Measurements from ENCODE around the gene CD1E. TPM values are rescaled to one million over a fixed set of nuclear protein-coding genes. Genes with fewer than 3 reads are reported as not detected.
"Not testable (repeated sequence)": the region's sequence is repeated elsewhere in the genome, so short reads cannot be mapped to it uniquely, and the experiment has no call there.

Gene CD1E
- total RNA-seq, 1 donor from 2014 or later: not detected

GRCh38 chr1:158371188-158371953 lies 17.7 kb downstream of the CD1E start:
- no peak for DNase-seq (ENCODE audit: low spot score)
- Mint-ChIP-seq H3K27me3 (ENCODE audit: unreplicated experiment) (peaks cover 4% of the 10 kb centered on the region), H3K4me3 (ENCODE audit: unreplicated experiment) (no peak overlapping the region), H3K9me3 (ENCODE audit: unreplicated experiment) (no peaks in the 10 kb centered on the region), H3K4me1 (ENCODE audit: unreplicated experiment) (peaks cover 4% of the 10 kb centered on the region), H3K36me3 (ENCODE audit: low read depth, unreplicated experiment) (no peaks in the 10 kb centered on the region), H3K27ac (ENCODE audit: unreplicated experiment) (no peak overlapping the region)
- TF ChIP-seq CTCF (IDR thresholded peaks at IDR 0.05; ENCODE audit: unreplicated experiment): no peak

GRCh38 chr1:158374101-158374500 lies 20.4 kb downstream of the CD1E start:
- H3K27me3 Mint-ChIP-seq (ENCODE audit: unreplicated experiment); H3K36me3 Mint-ChIP-seq (ENCODE audit: low read depth, unreplicated experiment); DNase-seq (ENCODE audit: low spot score); H3K4me1 Mint-ChIP-seq (ENCODE audit: unreplicated experiment); H3K27ac Mint-ChIP-seq (ENCODE audit: unreplicated experiment); H3K9me3 Mint-ChIP-seq (ENCODE audit: unreplicated experiment); H3K4me3 Mint-ChIP-seq (ENCODE audit: unreplicated experiment): not testable (repeated sequence)

GRCh38 chr1:158374860-158375259 lies 21.2 kb downstream of the CD1E start:
- Mint-ChIP-seq H3K27me3 (ENCODE audit: unreplicated experiment) (peaks cover 3% of the 10 kb centered on the region), H3K4me3 (ENCODE audit: unreplicated experiment) (no peak overlapping the region), H3K4me1 (ENCODE audit: unreplicated experiment) (peaks cover 3% of the 10 kb centered on the region), H3K27ac (ENCODE audit: unreplicated experiment) (no peak overlapping the region), H3K9me3 (ENCODE audit: unreplicated experiment) (no peaks in the 10 kb centered on the region), H3K36me3 (ENCODE audit: low read depth, unreplicated experiment) (no peaks in the 10 kb centered on the region)
- no peak for TF ChIP-seq CTCF (IDR thresholded peaks at IDR 0.05; ENCODE audit: unreplicated experiment)
- no peak for DNase-seq (ENCODE audit: low spot score)

- no peak overlapping the region for H3K4me3 Mint-ChIP-seq (ENCODE audit: unreplicated experiment)
- H3K4me1 Mint-ChIP-seq (ENCODE audit: unreplicated experiment): no peaks in the 10 kb centered on the region
- no peaks in the 10 kb centered on the region for H3K27me3 Mint-ChIP-seq (ENCODE audit: unreplicated experiment)
- no peak for DNase-seq (ENCODE audit: low spot score)
- no peaks in the 10 kb centered on the region for H3K9me3 Mint-ChIP-seq (ENCODE audit: unreplicated experiment)
- H3K36me3 Mint-ChIP-seq (ENCODE audit: low read depth, unreplicated experiment): no peaks in the 10 kb centered on the region
- no peak overlapping the region for H3K27ac Mint-ChIP-seq (ENCODE audit: unreplicated experiment)
- no peak for TF ChIP-seq CTCF (IDR thresholded peaks at IDR 0.05; ENCODE audit: unreplicated experiment)
These were observed 36.6 kb downstream of the CD1E start for GRCh38 chr1:158390331-158390730.

- no peak for TF ChIP-seq CTCF (IDR thresholded peaks at IDR 0.05; ENCODE audit: unreplicated experiment)
- Mint-ChIP-seq H3K4me1 (ENCODE audit: unreplicated experiment) (no peaks in the 10 kb centered on the region), H3K4me3 (ENCODE audit: unreplicated experiment) (no peak overlapping the region), H3K9me3 (ENCODE audit: unreplicated experiment) (no peaks in the 10 kb centered on the region), H3K36me3 (ENCODE audit: low read depth, unreplicated experiment) (no peaks in the 10 kb centered on the region), H3K27ac (ENCODE audit: unreplicated experiment) (no peak overlapping the region), H3K27me3 (ENCODE audit: unreplicated experiment) (no peaks in the 10 kb centered on the region)
- no peak for DNase-seq (ENCODE audit: low spot score)
These were observed 37.4 kb downstream of the CD1E start for GRCh38 chr1:158391099-158391498.
